GM12878 (cell line): Measurements from ENCODE around the gene DBX2. TPM values are rescaled to one million over a fixed set of nuclear protein-coding genes. Genes with fewer than 3 reads are reported as not detected.

Experiments
- ATAC-seq: fragments of 200-7000 bp; cut with Tn5 transposase; 3 replicates; pipeline ENCODE4 v1.9.1; 2020; ENCODE audit warnings: mild to moderate bottlenecking, moderate library complexity
- BruUV-seq: library from RNA; stranded (reverse); fragments of 400-500 nt; replicated peaks from 2 replicates; lab custom pipeline; 2021; lab: Mats Ljungman, UMichigan
- CTCF ChIA-PET: fragments of 300-600 bp; sonication (Branson Sonifier 250); formaldehyde crosslinking; extraction: SDS; loops from one replicate; lab custom pipeline; 2021; ENCODE audit warnings: inconsistent platforms; lab: Yijun Ruan, JAX
- POLR2A ChIA-PET: fragments of 350-600 bp; formaldehyde crosslinking; extraction: SDS; loops from one replicate; lab custom pipeline; 2021; ENCODE audit warnings: inconsistent platforms; lab: Charles Lee
- RAD21 ChIA-PET: fragments of 300-600 bp; sonication (Branson Sonifier 250); formaldehyde crosslinking; loops from one replicate; lab custom pipeline; 2023; ENCODE audit warnings: antibody characterized with exemption; ENCODE audit not compliant: unreplicated experiment; lab: Charles Lee
- SMC1A ChIA-PET: fragments of 300-600 bp; sonication (Branson Sonifier 250); formaldehyde crosslinking; loops from one replicate; lab custom pipeline; 2023; ENCODE audit not compliant: unreplicated experiment, uncharacterized antibody; lab: Charles Lee
- DNase-seq: peaks from one replicate; pipeline ENCODE4 v3.0.0-alpha.2; 2011; ENCODE audit warnings: low read depth, low spot score
- FAIRE-seq: peaks from 3 replicates; lab custom pipeline; 2011; peaks lifted over from hg19 to GRCh38; lab: Jason Lieb, UNC
- H2AFZ ChIP-seq: 2 replicates; pipeline ENCODE4 v1.6.0; 2011; ENCODE audit warnings: low read depth, low read length, control low read depth; ENCODE audit not compliant: control insufficient read depth
- H3K27ac ChIP-seq: 2 replicates; pipeline ENCODE4 v1.5.1; 2011; ENCODE audit warnings: control low read depth; ENCODE audit not compliant: control insufficient read depth, insufficient read depth
- H3K27me3 ChIP-seq, 2 experiments: replicated peaks in 1 of 2; 2 replicates each; pipeline versions ENCODE4 v1.6.0 to v1.6.1; 2011; ENCODE audit warnings: low read length in 1 of 2; ENCODE audit not compliant: control insufficient read depth in 2 of 2, insufficient read depth in 2 of 2
- H3K36me3 ChIP-seq, 2 experiments: 2 replicates each; pipeline ENCODE4 v1.5.1; 2011; ENCODE audit warnings: low read length in 1 of 2; ENCODE audit not compliant: control insufficient read depth in 2 of 2, insufficient read depth in 2 of 2
- H3K4me1 ChIP-seq: 2 replicates; pipeline ENCODE4 v1.6.1; 2011; ENCODE audit warnings: mild to moderate bottlenecking, low read length, moderate library complexity, mixed read lengths; ENCODE audit not compliant: control insufficient read depth, insufficient read depth
- H3K4me2 ChIP-seq: 2 replicates; pipeline ENCODE4 v1.6.0; 2011; ENCODE audit warnings: control low read depth; ENCODE audit not compliant: control insufficient read depth, insufficient read depth
- H3K4me3 ChIP-seq: fragments of 200-600 bp; sonication (generic); 2 replicates; pipeline ENCODE4 v1.5.1; 2016
- H3K79me2 ChIP-seq: 2 replicates; pipeline ENCODE4 v1.6.0; 2011; ENCODE audit warnings: low read length; ENCODE audit not compliant: control insufficient read depth, insufficient read depth
- H3K9ac ChIP-seq: 2 replicates; pipeline ENCODE4 v1.8.0; 2011; ENCODE audit warnings: low read length, control low read depth, mixed read lengths; ENCODE audit not compliant: control insufficient read depth, insufficient read depth
- H3K9me3 ChIP-seq: replicated peaks from 3 replicates; pipeline ENCODE4 v1.5.1; 2011; ENCODE audit warnings: mild to moderate bottlenecking, low read length; ENCODE audit not compliant: control insufficient read depth, insufficient read depth
- H4K20me1 ChIP-seq: 2 replicates; pipeline ENCODE4 v1.6.0; 2011; ENCODE audit not compliant: control insufficient read depth, insufficient read depth
- BCLAF1 ChIP-seq: fragments of 450-650 bp; IDR thresholded peaks from 2 replicates; pipeline ENCODE4 v1.6.1; 2017; ENCODE audit warnings: antibody characterized with exemption, mild to moderate bottlenecking, moderate library complexity
- FOXM1 ChIP-seq: IDR thresholded peaks from 2 replicates; pipeline ENCODE4 v1.6.1; 2012; ENCODE audit warnings: low read depth, mild to moderate bottlenecking, inconsistent platforms, low read length, moderate library complexity
- MTA3 ChIP-seq: IDR thresholded peaks from 2 replicates; pipeline ENCODE4 v1.6.1; 2012; ENCODE audit warnings: low read length, inconsistent platforms, borderline replicate concordance
- RCOR1 ChIP-seq: conservative IDR thresholded peaks from 2 replicates; pipeline ENCODE4 v1.6.1; 2012; ENCODE audit warnings: low read depth, low read length, improper control_type of control experiment
- ZNF274 ChIP-seq: IDR thresholded peaks from one replicate; pipeline ENCODE4 v1.8.0; 2011; ENCODE audit not compliant: insufficient read length, insufficient read depth
- WGBS: methylation state at CpG from one replicate; pipeline ENCODE4 v1.1.6; 2016; ENCODE audit warnings: low lambda C conversion rate; ENCODE audit not compliant: insufficient replicate concordance, insufficient coverage; ENCODE audit errors: missing lambda C conversion rate; 5-methylcytosine and 5-hydroxymethylcytosine counted together
- in situ Hi-C: fragments of 300-500 bp; cut with MboI; formaldehyde crosslinking; loops from 9 replicates; pipeline ENCODE4 v1.14.3; 2018; ENCODE audit warnings: mixed read lengths
- intact Hi-C: fragments of 100-400 bp; cut with micrococcal nuclease; formaldehyde crosslinking; loops from one replicate; pipeline ENCODE4 v1.14.2; 2022; ENCODE audit not compliant: unreplicated experiment
- polyA plus RNA-seq, 11 experiments: library from polyadenylated mRNA; depleted of rRNA in 4 of 11; unstranded in 6 of 11; stranded (reverse) in 5 of 11; fragments of >200 nt; fragmentation: Nextera tagmentation in 4 of 11; fragmentation: Illumina TruSeq in 1 of 11; extraction: Ambion mirVana in 4 of 11; extraction: Trizol in 1 of 11; gene quantifications; 1 replicate in 1 of 11; 2 replicates in 10 of 11; pipeline versions ENCODE4 v1.2.1 to v1.2.3, GENCODE V29; 2011 to 2016; ENCODE audit warnings: inconsistent platforms in 2 of 11, missing spikeins in 2 of 11, low read depth in 1 of 11
- total RNA-seq, 4 experiments: library from RNA; depleted of rRNA in 3 of 4; stranded (reverse); fragments of >200 nt in 3 of 4; fragmentation: Illumina TruSeq in 1 of 4; extraction: Trizol in 1 of 4; gene quantifications; 2 replicates each; pipeline versions ENCODE4 v1.2.1 to v1.2.3, GENCODE V29; 2013 to 2021
- TF ChIP-seq, protein P1 (sequence below): fragments of 450-650 bp; IDR thresholded peaks from 2 replicates; pipeline ENCODE4 v1.6.1; 2017; ENCODE audit warnings: borderline replicate concordance
- TF ChIP-seq, protein P2 (sequence below): fragments of 450-650 bp; formaldehyde crosslinking; IDR thresholded peaks from 2 replicates; pipeline ENCODE4 v1.4.0; 2020; ENCODE audit warnings: mild to moderate bottlenecking, moderate library complexity
- TF ChIP-seq, protein P3 (sequence below): fragments of 450-650 bp; formaldehyde crosslinking; IDR thresholded peaks from 2 replicates; pipeline ENCODE4 v1.5.0; 2022; ENCODE audit warnings: mild to moderate bottlenecking, missing genetic modification characterization

DBX2 gene
- total and polyA plus RNA-seq, 10 of the 15 experiments (the other 5 are each of a cell fraction or from before 2014, with no cell fraction given) = not detected

- SMC1A ChIA-PET = no interaction called here
- TF ChIP-seq FOXM1 = no peak
- no peak for TF ChIP-seq MTA3
- TF ChIP-seq, protein P1, sequence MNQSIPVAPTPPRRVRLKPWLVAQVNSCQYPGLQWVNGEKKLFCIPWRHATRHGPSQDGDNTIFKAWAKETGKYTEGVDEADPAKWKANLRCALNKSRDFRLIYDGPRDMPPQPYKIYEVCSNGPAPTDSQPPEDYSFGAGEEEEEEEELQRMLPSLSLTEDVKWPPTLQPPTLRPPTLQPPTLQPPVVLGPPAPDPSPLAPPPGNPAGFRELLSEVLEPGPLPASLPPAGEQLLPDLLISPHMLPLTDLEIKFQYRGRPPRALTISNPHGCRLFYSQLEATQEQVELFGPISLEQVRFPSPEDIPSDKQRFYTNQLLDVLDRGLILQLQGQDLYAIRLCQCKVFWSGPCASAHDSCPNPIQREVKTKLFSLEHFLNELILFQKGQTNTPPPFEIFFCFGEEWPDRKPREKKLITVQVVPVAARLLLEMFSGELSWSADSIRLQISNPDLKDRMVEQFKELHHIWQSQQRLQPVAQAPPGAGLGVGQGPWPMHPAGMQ = no peak
- no peak for TF ChIP-seq BCLAF1
- no peak for TF ChIP-seq RCOR1
- TF ChIP-seq, protein P2, sequence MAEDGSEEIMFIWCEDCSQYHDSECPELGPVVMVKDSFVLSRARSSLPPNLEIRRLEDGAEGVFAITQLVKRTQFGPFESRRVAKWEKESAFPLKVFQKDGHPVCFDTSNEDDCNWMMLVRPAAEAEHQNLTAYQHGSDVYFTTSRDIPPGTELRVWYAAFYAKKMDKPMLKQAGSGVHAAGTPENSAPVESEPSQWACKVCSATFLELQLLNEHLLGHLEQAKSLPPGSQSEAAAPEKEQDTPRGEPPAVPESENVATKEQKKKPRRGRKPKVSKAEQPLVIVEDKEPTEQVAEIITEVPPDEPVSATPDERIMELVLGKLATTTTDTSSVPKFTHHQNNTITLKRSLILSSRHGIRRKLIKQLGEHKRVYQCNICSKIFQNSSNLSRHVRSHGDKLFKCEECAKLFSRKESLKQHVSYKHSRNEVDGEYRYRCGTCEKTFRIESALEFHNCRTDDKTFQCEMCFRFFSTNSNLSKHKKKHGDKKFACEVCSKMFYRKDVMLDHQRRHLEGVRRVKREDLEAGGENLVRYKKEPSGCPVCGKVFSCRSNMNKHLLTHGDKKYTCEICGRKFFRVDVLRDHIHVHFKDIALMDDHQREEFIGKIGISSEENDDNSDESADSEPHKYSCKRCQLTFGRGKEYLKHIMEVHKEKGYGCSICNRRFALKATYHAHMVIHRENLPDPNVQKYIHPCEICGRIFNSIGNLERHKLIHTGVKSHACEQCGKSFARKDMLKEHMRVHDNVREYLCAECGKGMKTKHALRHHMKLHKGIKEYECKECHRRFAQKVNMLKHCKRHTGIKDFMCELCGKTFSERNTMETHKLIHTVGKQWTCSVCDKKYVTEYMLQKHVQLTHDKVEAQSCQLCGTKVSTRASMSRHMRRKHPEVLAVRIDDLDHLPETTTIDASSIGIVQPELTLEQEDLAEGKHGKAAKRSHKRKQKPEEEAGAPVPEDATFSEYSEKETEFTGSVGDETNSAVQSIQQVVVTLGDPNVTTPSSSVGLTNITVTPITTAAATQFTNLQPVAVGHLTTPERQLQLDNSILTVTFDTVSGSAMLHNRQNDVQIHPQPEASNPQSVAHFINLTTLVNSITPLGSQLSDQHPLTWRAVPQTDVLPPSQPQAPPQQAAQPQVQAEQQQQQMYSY (CRISPR knock-in tag) = no peak
- no peak for TF ChIP-seq ZNF274
- TF ChIP-seq, protein P3, sequence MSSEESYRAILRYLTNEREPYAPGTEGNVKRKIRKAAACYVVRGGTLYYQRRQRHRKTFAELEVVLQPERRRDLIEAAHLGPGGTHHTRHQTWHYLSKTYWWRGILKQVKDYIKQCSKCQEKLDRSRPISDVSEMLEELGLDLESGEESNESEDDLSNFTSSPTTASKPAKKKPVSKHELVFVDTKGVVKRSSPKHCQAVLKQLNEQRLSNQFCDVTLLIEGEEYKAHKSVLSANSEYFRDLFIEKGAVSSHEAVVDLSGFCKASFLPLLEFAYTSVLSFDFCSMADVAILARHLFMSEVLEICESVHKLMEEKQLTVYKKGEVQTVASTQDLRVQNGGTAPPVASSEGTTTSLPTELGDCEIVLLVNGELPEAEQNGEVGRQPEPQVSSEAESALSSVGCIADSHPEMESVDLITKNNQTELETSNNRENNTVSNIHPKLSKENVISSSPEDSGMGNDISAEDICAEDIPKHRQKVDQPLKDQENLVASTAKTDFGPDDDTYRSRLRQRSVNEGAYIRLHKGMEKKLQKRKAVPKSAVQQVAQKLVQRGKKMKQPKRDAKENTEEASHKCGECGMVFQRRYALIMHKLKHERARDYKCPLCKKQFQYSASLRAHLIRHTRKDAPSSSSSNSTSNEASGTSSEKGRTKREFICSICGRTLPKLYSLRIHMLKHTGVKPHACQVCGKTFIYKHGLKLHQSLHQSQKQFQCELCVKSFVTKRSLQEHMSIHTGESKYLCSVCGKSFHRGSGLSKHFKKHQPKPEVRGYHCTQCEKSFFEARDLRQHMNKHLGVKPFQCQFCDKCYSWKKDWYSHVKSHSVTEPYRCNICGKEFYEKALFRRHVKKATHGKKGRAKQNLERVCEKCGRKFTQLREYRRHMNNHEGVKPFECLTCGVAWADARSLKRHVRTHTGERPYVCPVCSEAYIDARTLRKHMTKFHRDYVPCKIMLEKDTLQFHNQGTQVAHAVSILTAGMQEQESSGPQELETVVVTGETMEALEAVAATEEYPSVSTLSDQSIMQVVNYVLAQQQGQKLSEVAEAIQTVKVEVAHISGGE (CRISPR knock-in tag) = no peak
Measured at GRCh38 chr12:45075587-45076282, 24.8 kb upstream of the DBX2 start.

More at GRCh38 chr12:45075587-45076282, 24.8 kb upstream of the DBX2 start:
- ChIA-PET POLR2A (no interaction called here), RAD21 (no interaction called here), CTCF (interaction anchor here (0.7 to 0.8 kb wide), 2 partner anchors 11 to 14 kb away, joined by 3 read pairs; no protein-coding TSS in a partner anchor)
- Histone ChIP-seq H3K4me2 (no peak overlapping the region), H3K4me1 (no peaks in the 10 kb centered on the region), H3K9me3 (no peaks in the 10 kb centered on the region), H3K9ac (no peak overlapping the region), H3K36me3 (no peaks in the 10 kb centered on the region), H3K27me3 (no peaks in the 10 kb centered on the region; a peak in 3 of 4 replicates), H3K4me3 (no peak overlapping the region), H2AFZ (no peak overlapping the region), H3K79me2 (no peaks in the 10 kb centered on the region), H3K27ac (no peak overlapping the region), H4K20me1 (no peaks in the 10 kb centered on the region)
- intact Hi-C loops (no loop called here), in situ Hi-C loops (no loop called here)
- FAIRE-seq (no peak), ATAC-seq (no peak), DNase-seq (no peak)
- BruUV-seq = no TSS peak
- WGBS = 34% methylated on average over 6 of the region's 6 CpGs
